MM.1S (cell line): ENCODE measurements around the gene PEDS1.
"Not testable (repeated sequence)": the region's sequence is repeated elsewhere in the genome, so short reads cannot be mapped to it uniquely, and the experiment has no call there.

ENCODE experiments used
- CTCF ChIP-seq: fragments of 300-600 bp; sonication (generic); IDR thresholded peaks from 2 replicates; pipeline ENCODE4 v1.5.1; 2016; ENCODE audit warnings: antibody characterized with exemption, low read length, mixed read lengths
- EZH2 ChIP-seq: fragments of 300-600 bp; sonication (generic); optimal IDR thresholded peaks from 2 replicates; pipeline ENCODE3; 2017; ENCODE audit warnings: low read depth, mild to moderate bottlenecking, antibody characterized with exemption, low read length, mixed read lengths

- not testable (repeated sequence) for TF ChIP-seq CTCF, EZH2
These were observed 48.2 kb upstream of the PEDS1 start for GRCh38 chr20:50201710-50202109.
